Muscle layer of colon (tissue), 2 donors: Measurements from ENCODE around the gene MYOZ1.
"Not testable (repeated sequence)": the region's sequence is repeated elsewhere in the genome, so short reads cannot be mapped to it uniquely, and the experiment has no call there.

ENCODE experiments used
- H3K27ac ChIP-seq: one replicate; pipeline ENCODE4 v1.7.0; 2013; ENCODE audit warnings: low read depth, mild to moderate bottlenecking, low read length, moderate library complexity
- H3K27me3 ChIP-seq, 2 donors: one replicate each; pipeline ENCODE4 v1.7.0; 2013; ENCODE audit warnings: low read length in 2 of 2, mild to moderate bottlenecking in 2 of 2; ENCODE audit not compliant: insufficient read depth in 2 of 2, control insufficient read depth in 1 of 2
- H3K36me3 ChIP-seq: one replicate; pipeline ENCODE4 v1.7.0; 2013; ENCODE audit warnings: mild to moderate bottlenecking, low read length; ENCODE audit not compliant: insufficient read depth
- H3K4me1 ChIP-seq: one replicate; pipeline ENCODE4 v1.7.0; 2013; ENCODE audit warnings: mild to moderate bottlenecking, low read length; ENCODE audit not compliant: insufficient read depth
- H3K4me3 ChIP-seq, 2 donors: one replicate each; pipeline ENCODE4 v1.7.0; 2013; ENCODE audit warnings: low read length in 2 of 2, low read depth in 1 of 2, mild to moderate bottlenecking in 1 of 2, moderate library complexity in 1 of 2
- H3K9ac ChIP-seq: one replicate; pipeline ENCODE4 v1.7.0; 2013; ENCODE audit warnings: low read length
- H3K9me3 ChIP-seq: one replicate; pipeline ENCODE4 v1.7.0; 2013; ENCODE audit warnings: mild to moderate bottlenecking, low read length
- donor health status: abdominal sarcoma.
- donor health status: Adenocarcinoma of cecum.

MYOZ1 gene

DNA sequence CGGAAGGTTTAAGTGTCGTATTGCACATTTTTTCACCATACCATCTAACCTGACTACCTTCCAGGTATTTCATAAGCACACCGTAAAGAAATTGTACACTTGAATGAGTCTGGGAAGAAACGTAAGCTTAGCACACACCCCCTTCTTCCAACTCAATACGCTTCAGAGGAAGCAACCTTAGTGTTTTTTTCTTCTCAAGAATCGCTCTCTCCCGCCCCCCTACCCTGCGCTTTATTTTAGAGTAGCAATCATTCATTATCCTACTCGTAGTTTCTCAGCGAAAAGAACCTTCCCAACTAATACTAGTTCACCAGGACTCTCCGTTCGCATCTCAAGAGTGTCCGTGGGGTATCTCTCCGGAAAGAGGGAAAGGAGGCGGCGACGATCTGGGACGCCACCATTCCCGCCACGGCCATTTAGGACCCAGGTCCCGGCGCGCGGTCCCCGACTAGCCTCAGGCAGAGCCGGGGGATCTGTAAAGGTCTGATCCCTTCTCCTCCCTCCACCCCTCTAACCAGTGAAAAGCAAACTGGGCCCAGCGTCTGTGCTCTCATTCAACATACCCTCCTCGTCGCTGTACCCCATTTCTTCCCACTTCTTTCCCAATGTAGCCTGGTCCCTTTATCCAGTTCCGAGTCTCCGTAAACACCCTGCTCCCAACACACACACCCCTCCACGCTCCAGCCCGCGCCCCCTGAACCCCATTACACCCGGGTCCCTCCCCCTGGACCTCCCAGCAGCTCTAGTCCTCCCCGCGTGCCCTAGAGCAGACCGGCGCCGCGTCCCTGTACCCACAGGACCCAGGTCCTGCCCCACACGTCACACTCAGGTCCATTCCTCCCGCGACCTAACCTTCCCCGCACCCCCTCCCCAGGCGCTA lies 16.0 kb downstream of the MYOZ1 start:
- H3K4me1 ChIP-seq: peaks cover 8% of the 10 kb centered on the region
- no peaks in the 10 kb centered on the region for H3K36me3 ChIP-seq
- H3K27me3 ChIP-seq: no peaks in the 10 kb centered on the region
- peak overlapping the region; percentile 64 for H3K27ac ChIP-seq
- H3K9ac ChIP-seq: peak overlapping the region; percentile 82
- peak overlapping the region; percentile 78 to 92 for H3K4me3 ChIP-seq
- H3K9me3 ChIP-seq: no peaks in the 10 kb centered on the region

DNA sequence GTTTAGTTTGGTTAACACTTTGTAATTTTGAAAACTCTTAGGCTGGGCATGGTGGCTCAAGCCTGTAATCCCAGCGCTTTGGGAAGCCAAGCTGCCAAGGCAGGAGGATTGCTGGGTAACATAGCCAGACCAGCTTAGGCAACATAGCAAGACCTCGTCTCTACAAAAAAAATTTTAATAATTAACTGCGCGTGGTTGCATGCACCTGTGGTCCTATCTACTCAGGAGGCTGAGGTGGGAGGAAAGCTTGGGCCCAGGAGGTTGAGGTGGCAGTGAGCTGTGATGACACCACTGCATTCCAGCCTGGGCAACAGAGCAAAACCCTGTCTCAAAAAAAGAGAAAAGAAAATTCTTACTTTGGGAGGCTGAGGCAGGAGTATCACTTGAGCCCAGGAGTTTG lies 18.2 kb downstream of the MYOZ1 start:
- no peaks in the 10 kb centered on the region for H3K9me3 ChIP-seq
- peaks cover 8% of the 10 kb centered on the region for H3K4me1 ChIP-seq
- no peaks in the 10 kb centered on the region for H3K36me3 ChIP-seq
- H3K9ac ChIP-seq: no peak overlapping the region
- H3K27me3 ChIP-seq: no peaks in the 10 kb centered on the region
- no peak overlapping the region for H3K4me3 ChIP-seq
- H3K27ac ChIP-seq: no peak overlapping the region

DNA sequence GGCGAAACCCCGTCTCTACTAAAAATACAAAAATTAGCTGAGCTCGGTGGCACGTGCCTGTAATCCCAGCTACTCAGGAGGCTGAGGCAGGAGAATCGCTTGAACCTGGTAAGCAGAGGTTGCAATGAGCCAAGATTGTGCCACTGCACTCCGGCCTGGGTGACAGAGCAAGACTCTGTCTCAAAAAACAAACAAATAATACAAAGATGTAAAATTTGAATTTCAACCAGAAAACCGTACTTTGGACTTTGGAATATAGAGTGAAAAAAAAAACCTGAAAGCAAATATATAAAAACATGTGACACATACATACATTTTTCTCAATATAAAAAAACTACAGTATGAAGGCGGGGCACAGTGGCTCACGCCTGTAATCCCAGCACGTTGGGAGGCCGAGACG lies 20.3 kb downstream of the MYOZ1 start:
- H3K4me1 ChIP-seq, H3K9ac ChIP-seq, H3K4me3 ChIP-seq: not testable (repeated sequence)

DNA sequence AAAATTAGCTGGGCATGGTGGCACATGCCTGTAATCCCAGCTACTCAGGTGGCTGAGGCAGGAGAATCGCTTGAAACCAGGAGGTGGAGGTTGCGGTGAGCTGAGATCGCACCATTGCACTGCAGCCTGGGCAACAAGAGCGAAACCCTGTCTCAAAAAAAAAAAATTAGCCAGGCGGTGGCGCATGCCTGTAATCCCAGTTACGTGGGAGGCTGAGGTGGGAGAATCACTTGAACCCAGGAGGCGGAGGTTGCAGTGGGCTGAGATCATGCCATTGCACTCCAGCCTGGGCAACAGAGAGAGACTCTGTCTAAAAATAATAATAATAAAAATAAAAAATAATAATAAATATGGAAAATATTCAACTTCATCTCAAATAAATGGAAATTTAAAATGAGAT lies 24.1 kb downstream of the MYOZ1 start:
- not testable (repeated sequence) for H3K4me3 ChIP-seq, H3K9me3 ChIP-seq, H3K36me3 ChIP-seq

More for the DNA sequence above, 20.3 kb downstream of the MYOZ1 start:
- H3K27ac ChIP-seq, H3K9me3 ChIP-seq, H3K27me3 ChIP-seq, H3K36me3 ChIP-seq: not testable (repeated sequence)

DNA sequence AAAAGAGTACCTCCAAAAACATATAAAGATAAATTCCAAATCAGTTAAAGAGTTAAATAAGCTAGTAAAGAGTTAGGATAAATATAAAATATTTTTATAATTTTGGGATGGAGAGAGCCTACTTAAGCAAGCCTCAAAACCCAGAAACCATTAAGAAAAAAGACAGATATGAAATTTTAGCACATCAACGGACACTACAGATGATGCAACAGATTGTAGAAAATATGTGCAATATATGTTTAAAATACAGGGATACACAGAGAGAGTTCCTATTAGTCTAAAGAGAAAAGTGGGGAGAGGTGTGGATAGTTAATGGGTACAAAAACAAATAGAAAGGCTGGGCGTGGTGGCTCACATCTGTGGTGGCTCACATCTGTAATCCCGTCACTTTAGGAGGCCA lies 26.6 kb downstream of the MYOZ1 start:
- no peaks in the 10 kb centered on the region for H3K27me3 ChIP-seq
- H3K36me3 ChIP-seq: no peaks in the 10 kb centered on the region
- H3K9me3 ChIP-seq: no peaks in the 10 kb centered on the region
- H3K4me3 ChIP-seq: no peak overlapping the region
- H3K9ac ChIP-seq: no peak overlapping the region
- no peak overlapping the region for H3K27ac ChIP-seq
- no peaks in the 10 kb centered on the region for H3K4me1 ChIP-seq

More for the DNA sequence above, 24.1 kb downstream of the MYOZ1 start:
- H3K27me3 ChIP-seq, H3K9ac ChIP-seq, H3K27ac ChIP-seq, H3K4me1 ChIP-seq: not testable (repeated sequence)

DNA sequence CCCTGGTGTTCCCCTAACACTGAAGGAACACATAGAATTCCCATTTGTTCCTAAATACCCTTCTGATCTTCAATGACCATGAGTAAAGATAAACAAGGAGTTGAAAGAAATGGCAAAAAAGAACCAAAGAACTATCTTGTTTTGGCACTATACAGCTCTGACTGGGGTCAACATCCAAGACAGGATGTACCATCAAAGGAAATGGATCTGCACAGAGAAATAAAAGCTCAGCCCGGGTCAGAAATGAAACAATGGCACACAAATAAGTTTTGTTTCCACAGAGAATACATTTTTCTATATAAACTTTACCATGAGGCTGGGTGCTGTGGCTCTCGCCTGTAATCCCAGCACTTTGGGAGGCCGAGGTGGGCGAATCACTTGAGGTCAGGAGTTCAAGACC lies 32.2 kb downstream of the MYOZ1 start:
- Histone ChIP-seq H3K9me3 (no peaks in the 10 kb centered on the region), H3K4me1 (no peaks in the 10 kb centered on the region), H3K27me3 (no peaks in the 10 kb centered on the region), H3K4me3 (no peak overlapping the region), H3K36me3 (no peaks in the 10 kb centered on the region), H3K9ac (no peak overlapping the region), H3K27ac (no peak overlapping the region)

DNA sequence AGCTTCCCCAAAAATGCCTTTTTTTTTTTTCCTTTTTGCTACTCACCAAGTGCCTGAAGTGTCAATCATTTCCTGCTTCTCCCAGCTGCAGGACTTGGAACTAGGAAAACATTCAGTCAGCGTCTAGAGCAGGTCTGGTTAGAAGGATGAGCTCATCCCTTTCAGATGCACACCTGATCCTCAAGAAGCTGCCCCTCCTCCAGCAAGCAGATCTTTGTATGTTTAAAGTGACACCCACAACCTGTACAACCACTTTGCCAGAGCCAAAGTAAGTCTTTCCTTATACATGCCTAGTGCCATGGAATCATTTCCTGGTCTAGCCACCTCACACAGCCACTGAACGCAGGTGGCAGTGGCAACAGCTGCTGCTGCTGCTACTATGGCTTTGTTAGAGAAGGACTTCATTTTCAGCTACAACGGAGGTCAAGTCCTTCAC lies 39.8 kb downstream of the MYOZ1 start:
- H3K9ac ChIP-seq: no peak overlapping the region
- H3K9me3 ChIP-seq: no peaks in the 10 kb centered on the region
- no peak overlapping the region for H3K27ac ChIP-seq
- no peak overlapping the region for H3K4me3 ChIP-seq
- no peaks in the 10 kb centered on the region for H3K36me3 ChIP-seq
- no peaks in the 10 kb centered on the region for H3K27me3 ChIP-seq
- no peaks in the 10 kb centered on the region for H3K4me1 ChIP-seq

DNA sequence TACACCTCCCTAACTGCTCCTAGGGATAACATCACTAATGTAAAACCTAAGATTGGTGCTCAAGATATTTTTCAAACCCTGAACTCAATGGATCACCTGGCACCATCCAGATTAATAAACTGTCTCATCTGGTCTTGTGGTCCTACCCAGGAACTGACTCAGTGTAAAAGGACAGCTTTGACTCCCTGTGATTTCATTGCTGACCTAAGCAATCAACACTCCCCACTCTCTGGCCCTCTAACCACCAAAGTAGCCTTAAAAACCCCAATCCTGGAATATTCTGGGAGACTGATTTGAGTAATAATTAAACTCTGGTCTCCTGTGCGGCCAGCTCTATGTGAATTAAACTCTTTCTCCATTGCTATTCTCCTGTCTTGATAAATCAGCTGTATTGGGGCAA lies 43.9 kb downstream of the MYOZ1 start:
- H3K36me3 ChIP-seq: no peaks in the 10 kb centered on the region
- no peak overlapping the region for H3K27ac ChIP-seq
- no peaks in the 10 kb centered on the region for H3K9me3 ChIP-seq
- no peaks in the 10 kb centered on the region for H3K27me3 ChIP-seq
- H3K4me1 ChIP-seq: no peaks in the 10 kb centered on the region
- no peak overlapping the region for H3K4me3 ChIP-seq
- no peak overlapping the region for H3K9ac ChIP-seq

DNA sequence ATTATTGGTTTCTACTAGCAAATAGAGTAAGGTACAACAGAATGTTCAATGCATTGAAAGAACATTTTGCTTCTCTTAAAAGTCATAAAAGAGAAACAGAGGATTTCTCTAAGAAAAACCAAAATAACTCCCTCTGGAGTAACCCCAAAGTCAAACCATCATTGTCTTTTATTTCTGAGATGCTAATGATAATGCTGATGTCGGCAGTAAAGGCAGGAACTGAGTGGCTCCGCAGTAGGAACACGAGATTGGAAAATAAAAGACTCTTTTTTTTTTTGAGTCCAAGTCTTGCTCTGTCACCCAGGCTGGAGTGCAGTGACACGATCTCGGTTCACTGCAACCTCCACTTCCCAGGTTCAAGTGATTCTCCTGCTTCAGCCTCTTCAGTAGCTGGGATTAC lies 47.5 kb downstream of the MYOZ1 start:
- peaks cover 11% of the 10 kb centered on the region for H3K4me1 ChIP-seq
- no peaks in the 10 kb centered on the region for H3K9me3 ChIP-seq
- H3K27ac ChIP-seq: no peak overlapping the region
- no peak overlapping the region for H3K9ac ChIP-seq
- no peaks in the 10 kb centered on the region for H3K27me3 ChIP-seq
- H3K36me3 ChIP-seq: no peaks in the 10 kb centered on the region
- no peak overlapping the region for H3K4me3 ChIP-seq

DNA sequence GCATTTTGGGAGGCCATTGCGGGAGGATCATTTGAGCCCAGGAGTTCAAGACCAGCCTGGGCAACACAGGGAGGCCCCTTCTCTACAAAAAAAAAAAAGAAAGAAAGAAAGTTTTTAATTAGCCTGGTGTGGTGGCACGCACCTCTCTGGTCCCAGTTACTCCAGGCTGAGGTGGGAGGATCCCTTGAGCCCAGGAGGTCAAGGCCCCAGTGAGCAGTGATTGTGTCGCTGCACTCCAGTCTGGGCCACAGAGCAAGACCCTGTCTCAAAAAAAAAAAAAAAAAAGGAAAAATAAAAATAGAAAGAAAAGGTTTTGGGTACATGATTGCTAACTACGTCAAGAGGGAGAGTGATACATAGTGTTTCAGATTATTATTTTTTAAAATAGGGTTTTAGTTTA lies 48.2 kb downstream of the MYOZ1 start:
- no peaks in the 10 kb centered on the region for H3K9me3 ChIP-seq
- H3K9ac ChIP-seq: no peak overlapping the region
- no peak overlapping the region for H3K4me3 ChIP-seq
- peaks cover 11% of the 10 kb centered on the region for H3K4me1 ChIP-seq
- no peaks in the 10 kb centered on the region for H3K27me3 ChIP-seq
- no peak overlapping the region for H3K27ac ChIP-seq
- H3K36me3 ChIP-seq: no peaks in the 10 kb centered on the region

DNA sequence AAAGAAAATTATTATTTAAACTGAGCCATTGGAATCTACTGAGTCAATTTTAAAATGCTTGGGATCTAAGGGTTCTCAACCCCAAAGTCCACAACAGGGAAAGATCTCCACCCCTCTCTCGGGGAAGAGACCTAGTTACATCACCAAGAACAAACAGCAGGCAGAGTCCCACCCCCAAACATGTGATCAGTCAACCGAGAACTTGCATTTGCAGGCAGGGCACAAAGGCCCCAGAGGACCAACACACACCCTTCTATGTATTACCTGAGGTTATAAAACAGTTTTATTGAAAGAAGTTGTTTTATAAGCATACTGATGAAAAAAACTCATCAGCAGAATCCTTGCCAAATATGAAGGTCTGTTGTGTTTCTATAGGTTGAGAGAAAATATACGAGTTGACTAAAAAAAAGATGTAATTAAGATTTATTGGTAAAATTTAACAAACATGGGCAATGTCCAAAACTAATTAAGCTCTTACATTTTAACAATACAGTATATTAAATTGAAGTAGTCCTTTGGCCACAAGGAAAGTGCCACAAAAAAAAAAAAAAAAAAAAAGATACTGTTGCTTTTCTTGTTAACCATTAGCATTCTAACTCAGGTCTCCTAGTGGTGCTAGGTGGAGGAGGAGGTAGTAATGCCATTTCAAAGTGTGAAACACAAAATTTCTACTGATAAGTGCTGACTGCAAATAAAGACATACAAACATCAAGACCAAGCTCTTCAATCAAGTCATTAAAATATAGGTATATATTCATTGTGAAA lies 49.2 kb downstream of the MYOZ1 start:
- Histone ChIP-seq H3K9ac (no peak overlapping the region), H3K9me3 (no peaks in the 10 kb centered on the region), H3K4me3 (peak overlapping the region in 1 of 2 donors; percentile 12), H3K36me3 (no peaks in the 10 kb centered on the region), H3K27ac (no peak overlapping the region), H3K27me3 (no peaks in the 10 kb centered on the region), H3K4me1 (peaks cover 11% of the 10 kb centered on the region)
